Measurements from ENCODE around the gene ARRB1.
"Not testable (repeated sequence)": the region's sequence is repeated elsewhere in the genome, so short reads cannot be mapped to it uniquely, and the experiment has no call there.

The ARRB1 gene

GRCh38 chr11:75334976-75335375 is 16.5 kb downstream of the ARRB1 start:
- Histone ChIP-seq H3K9me3 (ENCODE audit: severe bottlenecking) (no peaks in the 10 kb centered on the region), H3K4me3 (ENCODE audit: severe bottlenecking) (no peak overlapping the region), H3K36me3 (ENCODE audit: low read depth) (no peaks in the 10 kb centered on the region), H3K4me1 (ENCODE audit: insufficient read depth, poor library complexity, severe bottlenecking) (no peaks in the 10 kb centered on the region), H3K27me3 (ENCODE audit: insufficient read depth, poor library complexity, severe bottlenecking) (no peaks in the 10 kb centered on the region), H3K27ac (ENCODE audit: poor library complexity, severe bottlenecking) (no peak overlapping the region)
- ATAC-seq (ENCODE audit: low read depth) (no peak), DNase-seq (ENCODE audit: low spot score) (no peak)
- TF ChIP-seq CTCF (IDR thresholded peaks at IDR 0.05; ENCODE audit: poor library complexity, severe bottlenecking): no peak

DNA sequence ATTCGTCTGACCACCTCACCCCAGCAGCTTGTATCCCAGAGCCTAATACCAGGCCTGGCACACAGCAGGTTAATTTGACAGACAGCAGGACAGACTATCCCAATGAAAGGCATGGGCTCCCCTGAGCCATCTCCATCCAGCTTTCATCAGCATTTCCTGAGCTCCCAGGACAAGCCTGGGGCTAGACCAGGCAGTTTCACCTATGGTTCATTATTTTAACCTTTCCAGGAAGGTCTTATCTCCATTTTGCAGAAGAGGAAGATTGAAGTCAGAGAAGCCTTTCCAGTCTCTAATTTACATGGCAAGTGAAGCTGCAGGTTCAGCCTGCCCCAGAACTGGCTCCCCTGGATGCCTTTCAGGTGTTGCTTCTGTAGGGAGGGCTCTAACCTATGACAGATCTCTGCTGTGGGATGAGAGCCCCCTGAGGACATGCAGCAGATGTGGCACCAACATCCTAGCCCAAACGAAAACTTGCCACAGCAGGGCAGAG is 17.0 kb downstream of the ARRB1 start:
- H3K4me3 ChIP-seq (ENCODE audit: severe bottlenecking): no peak overlapping the region
- no peaks in the 10 kb centered on the region for H3K4me1 ChIP-seq (ENCODE audit: insufficient read depth, poor library complexity, severe bottlenecking)
- H3K27me3 ChIP-seq (ENCODE audit: insufficient read depth, poor library complexity, severe bottlenecking): no peaks in the 10 kb centered on the region
- H3K27ac ChIP-seq (ENCODE audit: poor library complexity, severe bottlenecking): no peak overlapping the region
- ATAC-seq (ENCODE audit: low read depth) (no peak), DNase-seq (ENCODE audit: low spot score) (no peak)
- no peaks in the 10 kb centered on the region for H3K36me3 ChIP-seq (ENCODE audit: low read depth)
- H3K9me3 ChIP-seq (ENCODE audit: severe bottlenecking): no peaks in the 10 kb centered on the region
- TF ChIP-seq CTCF (IDR thresholded peaks at IDR 0.05; ENCODE audit: poor library complexity, severe bottlenecking): no peak

DNA sequence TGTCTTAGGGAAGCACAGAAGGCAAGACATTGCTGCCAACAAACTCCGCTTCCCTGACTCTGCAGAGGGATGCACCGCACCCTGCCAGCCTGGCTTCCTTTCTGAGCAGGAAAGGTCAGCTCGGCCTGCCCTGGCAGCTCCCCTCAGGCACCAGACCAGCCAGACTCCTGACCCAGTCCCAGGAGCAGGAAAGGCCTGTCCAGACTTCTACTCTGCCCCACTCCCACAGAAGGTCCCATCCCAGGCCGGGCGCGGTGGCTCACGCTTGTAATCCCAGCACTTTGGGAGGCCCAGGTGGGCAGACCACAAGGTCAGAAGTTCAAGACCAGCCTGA is 17.7 kb downstream of the ARRB1 start:
- Histone ChIP-seq H3K9me3 (ENCODE audit: severe bottlenecking) (no peaks in the 10 kb centered on the region), H3K27ac (ENCODE audit: poor library complexity, severe bottlenecking) (no peak overlapping the region), H3K36me3 (ENCODE audit: low read depth) (no peaks in the 10 kb centered on the region), H3K4me1 (ENCODE audit: insufficient read depth, poor library complexity, severe bottlenecking) (no peaks in the 10 kb centered on the region), H3K27me3 (ENCODE audit: insufficient read depth, poor library complexity, severe bottlenecking) (no peaks in the 10 kb centered on the region), H3K4me3 (ENCODE audit: severe bottlenecking) (no peak overlapping the region)
- TF ChIP-seq CTCF (IDR thresholded peaks at IDR 0.05; ENCODE audit: poor library complexity, severe bottlenecking): no peak
- no peak for ATAC-seq (ENCODE audit: low read depth)
- DNase-seq (ENCODE audit: low spot score): no peak

DNA sequence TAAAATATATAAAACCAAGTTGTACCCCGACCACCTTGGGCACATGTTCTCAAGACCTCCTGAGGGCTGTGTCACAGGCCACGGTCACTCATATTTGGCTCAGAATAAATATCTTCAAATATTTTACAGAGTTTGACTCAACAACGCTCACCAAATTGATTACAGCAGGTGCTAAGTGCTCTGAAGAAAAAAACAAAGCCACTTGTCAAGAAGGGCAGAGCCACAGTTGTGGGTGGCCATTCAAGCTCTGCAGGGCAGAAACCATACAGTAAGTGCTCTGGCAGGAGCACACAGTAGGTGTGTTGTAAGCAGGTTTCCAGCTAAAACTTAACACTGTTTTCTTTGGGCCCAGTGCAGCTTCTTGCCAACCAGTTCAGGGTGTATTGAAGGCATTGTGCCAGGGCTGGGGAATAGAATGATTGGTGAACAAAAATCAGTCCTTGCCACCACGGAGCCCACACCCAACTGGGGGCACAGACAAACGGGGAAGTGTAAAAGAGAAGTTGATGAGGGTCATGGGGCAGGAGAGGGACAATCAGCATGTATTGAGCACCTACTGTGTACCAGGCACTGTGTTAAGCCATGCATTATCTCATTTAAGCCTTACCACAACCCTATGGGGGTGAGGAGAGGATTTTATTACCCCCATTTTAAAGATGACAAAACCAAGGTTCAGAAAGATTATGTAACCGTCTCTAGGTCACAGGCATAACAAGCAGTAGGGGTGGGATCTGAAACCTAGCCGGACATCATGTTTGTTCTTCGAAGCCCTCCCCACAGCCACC is 18.2 kb downstream of the ARRB1 start:
- Histone ChIP-seq H3K4me3 (ENCODE audit: severe bottlenecking) (no peak overlapping the region), H3K9me3 (ENCODE audit: severe bottlenecking) (no peaks in the 10 kb centered on the region), H3K27ac (ENCODE audit: poor library complexity, severe bottlenecking) (no peak overlapping the region), H3K4me1 (ENCODE audit: insufficient read depth, poor library complexity, severe bottlenecking) (no peaks in the 10 kb centered on the region), H3K27me3 (ENCODE audit: insufficient read depth, poor library complexity, severe bottlenecking) (no peaks in the 10 kb centered on the region), H3K36me3 (ENCODE audit: low read depth) (no peaks in the 10 kb centered on the region)
- ATAC-seq (ENCODE audit: low read depth) (no peak), DNase-seq (ENCODE audit: low spot score) (no peak)
- TF ChIP-seq CTCF (IDR thresholded peaks at IDR 0.05; ENCODE audit: poor library complexity, severe bottlenecking): no peak

DNA sequence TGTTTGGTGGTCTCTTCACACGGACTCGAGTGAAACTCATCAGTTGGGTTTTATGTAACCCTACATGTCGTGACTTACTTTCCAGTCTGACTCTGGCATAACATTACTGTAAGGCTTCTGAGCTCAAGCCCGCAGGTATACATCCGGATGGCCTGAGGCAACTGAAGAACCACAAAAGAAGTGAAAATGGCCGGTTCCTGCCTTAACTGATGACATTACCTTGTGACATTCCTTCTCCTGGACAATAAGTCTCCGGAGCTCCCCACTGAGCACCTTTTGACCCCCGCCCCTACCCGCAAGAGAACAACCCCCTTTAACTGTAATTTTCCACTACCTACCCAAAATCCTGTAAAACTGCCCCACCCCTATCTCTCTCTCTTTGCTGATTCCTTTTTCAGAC is 19.7 kb downstream of the ARRB1 start:
- H3K9me3 ChIP-seq (ENCODE audit: severe bottlenecking); H3K4me3 ChIP-seq (ENCODE audit: severe bottlenecking); H3K4me1 ChIP-seq (ENCODE audit: insufficient read depth, poor library complexity, severe bottlenecking); ATAC-seq (ENCODE audit: low read depth); H3K27ac ChIP-seq (ENCODE audit: poor library complexity, severe bottlenecking); H3K27me3 ChIP-seq (ENCODE audit: insufficient read depth, poor library complexity, severe bottlenecking); H3K36me3 ChIP-seq (ENCODE audit: low read depth); DNase-seq (ENCODE audit: low spot score): not testable (repeated sequence)

GRCh38 chr11:75331304-75331703 is 20.2 kb downstream of the ARRB1 start:
- not testable (repeated sequence) for H3K4me1 ChIP-seq (ENCODE audit: insufficient read depth, poor library complexity, severe bottlenecking); H3K4me3 ChIP-seq (ENCODE audit: severe bottlenecking); ATAC-seq (ENCODE audit: low read depth); H3K27me3 ChIP-seq (ENCODE audit: insufficient read depth, poor library complexity, severe bottlenecking); H3K9me3 ChIP-seq (ENCODE audit: severe bottlenecking); DNase-seq (ENCODE audit: low spot score); H3K27ac ChIP-seq (ENCODE audit: poor library complexity, severe bottlenecking); H3K36me3 ChIP-seq (ENCODE audit: low read depth)

DNA sequence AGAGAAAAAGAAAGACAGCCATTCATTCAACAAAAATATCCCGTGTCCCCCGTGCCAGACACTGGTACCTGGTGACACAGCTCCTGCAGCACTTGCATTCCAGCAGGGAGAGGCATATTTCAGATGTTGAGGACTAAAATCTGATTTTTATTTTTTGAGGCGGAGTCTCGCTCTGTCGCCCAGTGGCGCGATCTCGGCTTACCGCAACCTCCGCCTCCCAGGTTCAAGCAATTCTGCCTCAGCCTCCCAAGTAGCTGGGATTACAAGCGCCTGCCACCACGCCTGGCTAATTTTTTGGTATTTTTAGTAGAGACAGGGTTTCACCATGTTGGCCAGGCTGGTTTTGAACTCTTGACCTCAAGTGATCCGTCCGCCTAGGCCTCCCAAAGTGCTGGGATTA is 20.6 kb downstream of the ARRB1 start:
- not testable (repeated sequence) for H3K27me3 ChIP-seq (ENCODE audit: insufficient read depth, poor library complexity, severe bottlenecking); H3K4me3 ChIP-seq (ENCODE audit: severe bottlenecking); H3K27ac ChIP-seq (ENCODE audit: poor library complexity, severe bottlenecking); H3K9me3 ChIP-seq (ENCODE audit: severe bottlenecking); DNase-seq (ENCODE audit: low spot score); ATAC-seq (ENCODE audit: low read depth); H3K36me3 ChIP-seq (ENCODE audit: low read depth); H3K4me1 ChIP-seq (ENCODE audit: insufficient read depth, poor library complexity, severe bottlenecking)
